ENCODE results near the gene AGRN.
"Not testable (repeated sequence)": the region's sequence is repeated elsewhere in the genome, so short reads cannot be mapped to it uniquely, and the experiment has no call there.

AGRN gene

DNA sequence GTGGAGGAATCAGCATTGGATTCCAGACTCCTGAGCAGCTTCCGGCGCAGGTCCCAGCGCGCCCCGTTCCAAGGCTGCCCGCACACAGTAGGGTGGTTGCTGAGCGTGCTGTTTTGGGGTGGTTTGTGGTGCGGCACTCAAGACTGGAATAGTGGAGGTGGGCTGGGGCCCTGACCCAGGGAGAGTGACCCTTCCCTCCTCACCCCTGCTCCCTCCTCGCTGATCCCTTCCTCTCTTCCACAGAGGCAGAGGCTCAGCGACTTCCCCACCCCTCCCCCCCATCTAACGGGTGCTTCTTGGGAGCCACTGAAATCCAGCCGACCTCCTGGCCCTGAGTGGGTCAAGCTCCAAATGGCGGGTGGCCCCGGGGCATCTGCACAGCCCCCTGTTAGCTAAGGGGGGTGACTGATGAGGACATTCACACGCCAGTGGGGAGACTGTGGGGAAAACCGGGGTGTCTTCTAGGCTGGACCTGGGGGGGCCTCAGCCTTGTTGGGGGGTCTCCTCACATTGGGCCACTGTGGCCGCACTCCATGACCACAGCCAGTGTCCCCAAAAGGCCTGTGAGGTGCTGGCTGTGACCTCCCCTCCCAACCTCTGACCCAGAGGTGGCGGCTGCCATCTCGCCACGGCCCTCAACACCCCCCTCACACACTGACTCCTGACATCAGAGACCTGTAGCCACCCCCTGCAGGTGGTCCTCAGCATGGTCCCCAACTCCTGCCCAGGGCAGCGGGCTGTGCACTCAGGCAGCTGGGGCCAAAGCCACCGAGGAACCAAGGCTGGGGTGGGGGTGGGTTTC, 16.1 kb upstream of the AGRN start:
- DNase-seq, result no peak

DNA sequence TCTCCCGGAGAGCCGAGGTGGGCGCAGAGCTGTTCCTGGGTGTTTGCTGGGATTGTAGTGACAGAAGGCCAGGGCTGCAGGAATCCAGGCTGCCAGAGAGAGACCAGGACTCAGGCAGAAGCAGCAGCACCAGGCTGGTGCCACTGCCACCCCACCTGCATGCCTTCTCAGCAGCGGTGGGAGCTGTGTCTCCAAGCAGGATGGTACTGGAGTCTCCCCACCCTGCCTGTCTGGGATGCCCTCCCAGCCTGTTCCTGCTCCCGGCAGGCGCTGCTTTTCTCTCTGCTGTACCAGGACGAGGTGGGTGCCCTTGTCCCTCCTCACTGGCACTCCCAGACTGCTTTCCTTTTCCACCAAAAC, 15.5 kb upstream of the AGRN start:
- no peak for DNase-seq

DNA sequence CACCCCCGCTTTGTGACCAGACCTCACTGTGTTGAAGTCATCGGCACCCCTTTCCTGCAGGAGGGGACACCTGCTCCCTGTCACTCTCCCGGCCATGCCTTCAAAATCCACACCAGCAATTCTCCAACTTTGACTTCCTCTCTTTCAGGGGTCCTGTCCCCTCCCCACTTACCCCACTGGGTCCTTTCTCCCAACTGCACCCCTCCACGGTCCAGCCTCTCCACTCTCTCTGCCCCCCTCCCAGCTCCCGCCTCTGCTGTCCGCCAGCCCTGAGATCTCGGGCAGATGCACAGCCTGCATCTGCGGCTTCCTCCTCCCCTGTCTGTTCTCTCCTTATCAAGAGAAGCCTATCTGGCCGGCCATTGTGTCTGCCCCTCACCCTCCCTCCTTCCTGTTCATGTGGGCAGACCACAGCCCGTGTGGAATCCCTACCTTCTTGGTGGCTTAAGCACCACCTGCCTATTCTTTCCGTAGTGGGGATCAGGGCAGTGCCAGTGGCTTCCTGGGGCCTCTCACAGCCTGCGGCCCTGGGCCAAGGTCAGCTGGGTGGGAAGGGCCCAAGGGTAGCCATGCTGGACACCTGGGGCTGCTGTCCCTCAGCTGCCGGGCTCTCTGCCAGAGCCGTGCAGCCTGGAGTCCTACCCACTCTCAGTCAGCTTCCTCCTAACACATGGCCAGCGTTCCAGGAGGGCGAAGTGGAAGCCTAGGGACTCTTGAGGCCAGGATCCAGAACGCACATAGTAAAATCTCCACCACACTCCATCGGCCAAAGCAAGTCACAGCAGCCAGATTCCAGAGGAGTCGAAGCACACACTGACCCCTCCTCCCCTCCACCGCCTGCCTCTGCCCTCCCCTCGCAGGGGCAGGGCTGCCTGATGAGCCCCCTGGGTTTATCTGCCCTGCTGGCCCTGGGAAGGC, 14.9 kb upstream of the AGRN start:
- no peak for DNase-seq

DNA sequence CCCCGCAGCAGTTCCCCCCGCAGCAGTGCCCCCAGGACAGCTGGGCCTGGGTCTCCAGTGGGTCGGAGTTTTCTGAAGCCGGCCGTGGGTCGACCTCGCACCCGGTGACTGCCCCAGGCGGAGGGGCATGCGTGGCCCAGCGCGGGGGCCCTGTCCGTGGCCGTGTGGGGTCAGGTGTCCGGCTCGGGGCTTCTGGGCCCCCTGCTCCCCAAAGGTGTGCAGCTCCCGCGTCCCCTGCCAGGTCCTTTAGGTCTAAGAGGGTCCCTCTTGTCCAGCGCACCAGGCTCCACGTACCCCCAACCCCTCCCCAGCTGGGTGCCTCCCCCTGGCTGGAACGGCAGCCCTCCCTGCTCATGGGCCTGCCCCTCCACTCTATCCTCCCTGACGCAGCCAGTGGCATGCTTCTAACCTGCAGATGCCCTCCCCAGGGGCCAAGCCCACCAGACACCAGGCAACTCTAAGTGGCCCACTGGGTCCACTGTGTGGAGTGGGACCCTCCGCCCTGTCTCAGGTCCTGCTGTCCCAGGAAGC, 14.1 kb upstream of the AGRN start:
- no peak for DNase-seq

DNA sequence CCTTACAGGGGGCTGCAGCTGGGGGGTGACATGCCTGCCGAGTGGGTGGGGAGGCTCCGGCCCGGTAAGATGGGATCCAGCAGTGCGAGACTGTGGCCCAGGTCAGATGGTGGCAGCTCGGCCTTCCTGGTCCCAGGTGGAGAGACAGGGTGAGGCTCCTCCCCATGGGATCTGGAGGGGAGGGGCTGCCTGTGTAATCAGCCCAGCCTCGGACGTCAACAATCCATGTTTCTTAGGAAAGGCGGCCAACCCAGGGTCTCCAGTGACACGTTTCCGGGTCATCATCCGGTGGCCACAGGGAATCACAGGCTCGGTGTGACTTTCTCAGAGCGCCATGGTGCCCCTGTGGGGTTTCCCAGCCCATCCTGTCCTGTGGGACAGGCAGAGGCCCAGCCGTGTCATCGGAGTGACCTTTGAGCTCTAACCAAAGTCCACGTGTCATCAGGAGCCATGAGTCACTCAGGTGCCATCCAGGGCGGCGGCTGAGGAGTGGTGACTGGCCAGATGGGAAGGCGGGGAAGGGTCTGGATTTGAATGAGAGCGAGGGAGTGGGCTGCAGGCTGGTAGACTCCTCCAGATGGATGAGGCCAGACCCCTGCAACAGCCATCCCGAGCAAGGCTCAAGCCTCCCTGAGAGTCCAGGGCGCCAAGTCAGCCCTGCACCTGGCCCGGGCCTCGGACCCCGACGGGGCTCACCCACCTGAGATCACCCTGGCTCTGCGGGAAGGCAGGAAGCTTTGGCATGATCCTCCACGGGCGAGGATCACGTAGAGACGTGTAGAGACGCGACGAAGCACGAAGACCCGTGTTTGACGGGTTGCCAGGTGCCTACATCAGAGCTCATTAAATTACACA, 13.4 kb upstream of the AGRN start:
- DNase-seq, result no peak

DNA sequence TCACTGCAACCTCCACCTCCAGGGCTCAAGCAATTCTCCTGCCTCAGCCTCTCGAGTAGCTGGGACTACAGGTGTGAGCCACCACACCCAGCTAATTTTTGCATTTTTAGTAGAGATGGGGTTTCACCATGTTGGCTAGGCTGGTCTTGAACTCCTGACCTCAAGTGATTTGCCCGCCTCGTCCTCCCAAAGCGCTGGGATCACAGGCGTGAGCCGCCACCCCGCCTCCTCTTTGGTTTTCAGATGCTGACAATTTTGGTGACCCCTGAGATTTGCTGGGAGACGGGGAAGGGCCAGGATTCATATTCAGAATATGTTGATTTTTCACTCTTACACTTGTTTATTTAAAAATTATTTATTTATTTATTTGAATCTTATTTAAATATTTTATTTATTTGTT, 9.8 kb upstream of the AGRN start:
- DNase-seq, result not testable (repeated sequence)

DNA sequence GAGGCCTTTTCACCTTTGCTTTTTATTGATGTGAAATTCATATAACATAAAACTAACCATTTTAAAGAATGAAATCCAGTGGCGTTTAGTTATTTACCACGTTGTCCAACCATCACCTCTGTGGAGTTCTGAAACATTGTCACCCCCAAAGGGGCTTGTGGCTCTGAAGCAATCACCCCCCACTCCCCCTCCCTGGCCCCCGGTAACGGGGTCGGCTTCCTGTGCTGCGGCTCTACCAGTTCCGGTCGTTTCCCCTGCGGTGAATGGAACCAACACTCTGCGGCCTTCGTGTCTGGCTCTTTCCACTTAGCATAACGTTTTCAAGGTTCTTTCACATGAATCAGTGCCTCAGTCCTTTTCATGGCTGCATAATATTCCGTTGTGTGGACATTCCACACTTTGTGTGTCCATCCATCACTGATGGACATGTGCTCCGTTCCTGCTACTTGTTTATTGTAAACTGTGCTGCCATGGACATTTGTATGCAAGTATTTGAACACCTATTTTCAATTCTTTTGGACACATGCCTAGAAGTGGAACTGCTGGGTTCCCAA, 8.4 kb upstream of the AGRN start:
- DNase-seq, result no peak

DNA sequence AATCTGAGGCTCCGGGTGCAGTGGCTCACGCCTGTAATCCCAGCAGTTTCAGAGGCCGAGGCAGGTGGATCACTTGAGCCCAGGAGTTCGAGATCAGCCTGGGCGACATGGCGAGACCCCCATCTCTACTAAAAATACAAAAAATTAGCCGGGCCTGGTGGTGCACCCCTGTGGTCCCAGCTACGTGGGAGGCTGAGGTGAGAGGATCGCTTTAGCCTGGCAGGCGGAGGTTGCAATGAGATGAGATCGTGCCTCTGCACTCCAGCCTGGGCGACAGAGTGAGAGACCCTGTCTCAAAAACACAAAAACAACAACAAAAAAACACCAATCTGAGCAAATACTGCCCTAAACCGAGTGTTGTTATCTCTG, 7.2 kb upstream of the AGRN start:
- DNase-seq, result not testable (repeated sequence)

DNA sequence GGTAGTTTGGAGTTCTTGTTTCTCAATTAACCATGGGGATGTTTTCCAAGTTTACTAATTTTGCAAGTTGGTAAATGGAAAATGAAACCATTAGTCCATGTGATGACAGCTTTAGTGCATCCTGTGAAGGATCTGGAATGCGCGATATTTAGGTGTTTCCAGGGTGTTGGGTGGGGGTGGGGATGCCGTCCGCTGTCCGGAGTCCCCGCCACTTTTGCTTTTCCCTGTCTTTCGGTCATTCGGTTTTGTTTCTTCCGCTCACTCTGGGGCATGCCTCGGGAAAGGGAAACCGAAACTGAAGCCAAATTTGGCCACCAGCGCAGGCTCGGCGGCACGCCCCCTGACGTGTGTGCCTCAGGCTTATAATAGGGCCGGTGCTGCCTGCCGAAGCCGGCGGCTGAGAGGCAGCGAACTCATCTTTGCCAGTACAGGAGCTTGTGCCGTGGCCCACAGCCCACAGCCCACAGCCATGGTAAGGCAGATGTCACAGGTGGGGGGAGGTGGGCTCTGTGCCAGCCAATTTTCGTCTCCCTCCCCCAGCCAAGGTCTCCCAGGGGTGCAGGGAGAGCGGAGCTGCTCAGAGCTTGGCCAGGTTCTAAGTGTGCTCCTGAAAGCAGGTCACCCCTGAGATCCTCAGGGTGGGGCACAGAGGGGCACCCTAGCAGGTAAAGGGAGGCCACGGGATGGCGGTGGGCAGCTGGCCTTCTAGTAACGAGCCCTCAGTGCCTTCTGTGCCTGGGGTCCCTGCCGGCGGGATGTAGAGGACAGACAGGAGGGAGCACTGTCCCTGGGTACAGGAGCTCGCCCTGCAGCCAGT, 6.6 kb upstream of the AGRN start, which contains the start of gene ISG15:
Gene ISG15, plus strand, starts transcription at position 393 of the 817 bp plus-strand sequence. Its CDS starts 77 bp downstream, at position 470.
- DNase-seq, result peak; percentile 84

DNA sequence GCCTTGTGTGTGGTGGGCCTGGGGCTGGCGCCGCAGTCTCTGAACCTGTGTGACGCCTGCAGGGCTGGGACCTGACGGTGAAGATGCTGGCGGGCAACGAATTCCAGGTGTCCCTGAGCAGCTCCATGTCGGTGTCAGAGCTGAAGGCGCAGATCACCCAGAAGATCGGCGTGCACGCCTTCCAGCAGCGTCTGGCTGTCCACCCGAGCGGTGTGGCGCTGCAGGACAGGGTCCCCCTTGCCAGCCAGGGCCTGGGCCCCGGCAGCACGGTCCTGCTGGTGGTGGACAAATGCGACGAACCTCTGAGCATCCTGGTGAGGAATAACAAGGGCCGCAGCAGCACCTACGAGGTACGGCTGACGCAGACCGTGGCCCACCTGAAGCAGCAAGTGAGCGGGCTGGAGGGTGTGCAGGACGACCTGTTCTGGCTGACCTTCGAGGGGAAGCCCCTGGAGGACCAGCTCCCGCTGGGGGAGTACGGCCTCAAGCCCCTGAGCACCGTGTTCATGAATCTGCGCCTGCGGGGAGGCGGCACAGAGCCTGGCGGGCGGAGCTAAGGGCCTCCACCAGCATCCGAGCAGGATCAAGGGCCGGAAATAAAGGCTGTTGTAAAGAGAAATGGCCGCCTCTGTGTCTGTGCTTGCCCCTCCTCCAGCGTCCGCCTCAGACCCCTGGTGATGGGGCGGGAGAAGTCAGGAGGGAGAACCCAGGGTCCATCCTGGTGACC, 5.8 kb upstream of the AGRN start:
- DNase-seq, result peak; percentile 33

DNA sequence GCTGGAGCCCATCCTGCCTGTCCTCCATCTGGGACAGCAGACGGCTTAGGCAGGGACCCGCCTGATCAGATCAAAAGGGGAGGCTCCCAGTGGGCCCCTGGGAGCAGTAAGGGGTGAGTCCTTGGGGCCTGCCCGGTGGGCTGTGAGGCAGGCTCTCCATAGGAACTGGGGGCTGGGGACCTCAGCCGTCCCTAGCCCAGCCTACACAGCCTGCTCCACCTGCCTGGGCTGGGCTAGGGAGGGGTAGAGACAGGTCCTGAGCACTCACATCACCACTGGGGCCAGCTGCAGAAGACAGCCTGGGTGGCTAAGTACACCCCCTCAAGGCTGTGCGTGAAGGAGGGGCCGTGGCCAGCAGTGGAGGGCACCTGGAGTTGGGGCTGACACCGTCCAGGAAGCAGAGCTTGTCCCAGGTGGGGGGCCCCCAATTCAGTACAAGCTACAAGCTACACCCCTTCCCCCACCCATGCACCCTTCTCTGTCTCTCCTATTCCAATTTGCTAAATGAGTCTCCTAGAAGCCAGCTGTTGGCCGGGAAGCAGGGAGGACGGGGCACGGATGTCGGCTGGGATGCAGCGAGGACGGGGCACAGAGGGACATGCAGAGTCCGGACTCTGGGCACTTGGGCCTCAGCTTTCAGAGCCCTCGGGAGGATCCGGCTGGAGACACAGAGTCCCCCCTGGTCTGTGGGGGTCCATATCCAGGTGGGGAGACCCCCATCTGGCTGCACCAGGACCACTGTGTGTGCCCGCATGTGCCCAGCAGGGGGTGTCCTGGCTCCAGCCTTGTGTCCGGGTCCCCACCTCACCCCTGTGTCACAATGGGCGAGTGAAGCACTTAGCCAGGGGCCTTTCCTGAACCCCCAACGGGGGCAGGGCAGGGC, 4.9 kb upstream of the AGRN start:
- no peak for DNase-seq

DNA sequence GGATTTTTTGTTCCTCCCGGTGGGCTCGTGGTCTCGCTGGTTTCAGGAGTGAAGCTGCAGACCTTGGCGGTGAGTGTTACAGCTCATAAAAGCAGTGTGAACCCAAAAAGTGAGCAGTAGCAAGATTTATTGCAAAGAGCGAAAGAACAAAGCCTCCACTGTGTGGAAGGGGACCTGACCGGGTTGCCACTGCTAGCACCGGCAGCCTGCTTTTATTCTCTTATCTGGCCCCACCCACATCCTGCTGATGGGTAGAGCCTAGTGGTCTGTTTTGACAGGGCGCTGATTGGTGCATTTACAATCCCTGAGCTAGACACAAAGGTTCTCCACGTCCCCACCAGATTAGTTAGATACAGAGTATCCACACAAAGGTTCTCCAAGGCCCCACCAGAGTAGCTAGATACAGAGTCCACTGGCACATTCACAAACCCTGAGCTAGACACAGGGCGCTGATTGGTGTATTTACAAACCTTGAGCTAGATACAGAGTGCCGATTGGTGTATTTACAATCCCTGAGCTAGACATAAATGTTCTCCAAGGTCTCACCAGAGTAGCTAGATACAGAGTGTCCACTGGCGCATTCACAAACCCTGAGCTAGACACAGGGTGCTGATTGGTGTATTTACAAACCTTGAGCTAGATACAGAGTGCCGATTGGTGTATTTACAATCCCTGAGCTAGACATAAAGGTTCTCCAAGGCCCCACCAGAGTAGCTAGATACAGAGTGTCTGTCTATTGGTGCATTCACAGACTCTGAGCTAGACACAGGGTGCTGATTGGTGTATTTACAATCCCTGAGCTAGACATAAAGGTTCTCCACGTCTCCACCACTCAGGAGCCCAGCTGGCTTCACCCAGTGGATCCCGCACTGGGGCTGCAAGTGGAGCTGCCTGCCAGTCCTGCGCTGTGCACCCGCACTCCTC, 2.3 kb upstream of the AGRN start:
- DNase-seq, result not testable (repeated sequence)

DNA sequence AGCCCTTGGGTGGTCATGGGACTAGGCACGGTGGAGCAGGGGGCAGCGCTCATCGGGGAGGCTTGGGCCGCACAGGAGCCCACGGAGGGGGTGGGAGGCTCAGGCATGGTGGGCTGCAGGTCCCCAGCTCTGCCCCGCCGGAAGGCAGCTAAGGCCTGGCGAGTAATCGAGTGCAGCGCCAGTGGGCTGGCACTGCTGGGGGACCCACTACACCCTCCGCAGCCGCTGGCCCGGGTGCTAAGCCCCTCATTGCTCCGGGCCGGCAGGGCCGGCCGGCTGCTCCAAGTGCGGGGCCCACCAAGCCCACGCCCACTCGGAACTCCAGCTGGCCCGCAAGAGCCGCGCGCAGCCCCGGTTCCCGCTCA, 1.6 kb upstream of the AGRN start:
- DNase-seq, result not testable (repeated sequence)

DNA sequence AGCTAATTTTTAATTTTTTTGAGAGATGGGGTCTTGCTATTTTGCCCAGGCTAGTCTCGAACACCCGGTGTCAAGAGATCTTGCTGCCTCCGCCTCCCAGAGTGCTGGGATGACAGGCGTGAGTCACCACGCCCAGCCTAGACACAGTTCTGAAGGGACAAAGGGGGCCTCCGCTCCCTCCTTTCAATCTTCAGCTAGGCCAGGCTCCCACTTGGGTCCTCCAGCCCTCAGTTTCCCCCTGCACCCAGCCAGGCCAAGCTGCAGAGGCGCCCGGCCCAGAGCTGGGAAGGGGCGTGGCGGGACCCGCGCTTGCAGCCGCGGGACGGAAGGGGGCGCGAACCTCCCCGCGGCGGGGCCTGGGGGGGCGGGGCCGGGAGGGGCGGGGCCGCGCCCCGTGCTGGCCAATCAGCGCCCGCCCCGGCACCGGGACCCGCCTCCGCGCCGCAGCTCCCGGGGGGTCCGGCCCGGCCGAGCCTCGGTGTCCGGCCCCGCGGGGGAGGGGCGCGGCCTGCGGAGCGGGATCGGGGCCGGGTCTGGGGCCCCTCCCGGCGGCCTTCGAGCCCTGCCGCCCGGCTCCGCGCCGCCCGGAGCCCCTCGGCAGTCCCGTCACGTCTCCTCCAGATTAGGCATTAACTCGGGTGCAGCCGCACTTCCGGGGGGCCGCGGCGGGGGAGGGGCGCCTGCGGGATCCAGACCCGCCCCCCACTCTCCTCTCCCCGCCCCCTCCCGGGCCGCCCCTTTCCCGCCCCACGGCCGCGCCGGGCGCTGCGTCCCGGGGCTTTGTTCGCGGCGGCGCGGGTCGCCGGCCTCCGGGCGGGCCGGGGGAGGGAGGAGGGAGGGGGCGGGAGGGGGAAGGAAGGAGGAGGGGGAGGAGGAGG, 559 bp upstream of the AGRN start:
- DNase-seq, result peak; percentile 70

DNA sequence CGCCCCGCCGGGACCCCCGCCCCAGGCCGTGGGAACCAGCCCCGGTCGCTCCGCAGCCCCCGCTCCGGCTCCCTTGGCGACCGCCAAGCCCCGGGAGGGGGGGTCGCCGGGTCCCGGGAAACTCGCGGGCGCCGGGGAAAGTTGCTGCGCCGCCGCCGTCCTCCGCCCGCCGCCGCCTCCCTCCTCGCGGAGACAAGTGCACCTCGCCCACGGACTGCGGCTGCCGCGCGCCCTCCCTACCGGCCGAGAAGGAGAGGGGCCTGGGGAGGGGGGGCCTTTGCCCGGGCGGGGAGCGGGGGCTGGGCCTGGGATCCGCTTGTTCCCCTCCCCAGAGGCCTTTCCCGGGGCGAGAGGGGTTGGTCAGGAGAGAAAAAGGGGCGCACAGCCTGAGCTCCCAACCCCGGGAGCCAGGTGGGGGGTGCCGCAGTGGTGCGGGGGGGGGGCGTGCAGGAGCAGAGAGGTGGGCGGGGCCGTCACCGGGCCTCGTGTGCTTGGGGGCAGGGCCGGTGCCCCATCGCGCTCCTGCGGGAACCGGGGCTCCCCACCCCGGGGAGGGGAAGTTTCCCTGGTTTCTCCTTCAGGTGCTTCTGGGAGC, 592 bp downstream of the AGRN start:
- DNase-seq, result no peak

DNA sequence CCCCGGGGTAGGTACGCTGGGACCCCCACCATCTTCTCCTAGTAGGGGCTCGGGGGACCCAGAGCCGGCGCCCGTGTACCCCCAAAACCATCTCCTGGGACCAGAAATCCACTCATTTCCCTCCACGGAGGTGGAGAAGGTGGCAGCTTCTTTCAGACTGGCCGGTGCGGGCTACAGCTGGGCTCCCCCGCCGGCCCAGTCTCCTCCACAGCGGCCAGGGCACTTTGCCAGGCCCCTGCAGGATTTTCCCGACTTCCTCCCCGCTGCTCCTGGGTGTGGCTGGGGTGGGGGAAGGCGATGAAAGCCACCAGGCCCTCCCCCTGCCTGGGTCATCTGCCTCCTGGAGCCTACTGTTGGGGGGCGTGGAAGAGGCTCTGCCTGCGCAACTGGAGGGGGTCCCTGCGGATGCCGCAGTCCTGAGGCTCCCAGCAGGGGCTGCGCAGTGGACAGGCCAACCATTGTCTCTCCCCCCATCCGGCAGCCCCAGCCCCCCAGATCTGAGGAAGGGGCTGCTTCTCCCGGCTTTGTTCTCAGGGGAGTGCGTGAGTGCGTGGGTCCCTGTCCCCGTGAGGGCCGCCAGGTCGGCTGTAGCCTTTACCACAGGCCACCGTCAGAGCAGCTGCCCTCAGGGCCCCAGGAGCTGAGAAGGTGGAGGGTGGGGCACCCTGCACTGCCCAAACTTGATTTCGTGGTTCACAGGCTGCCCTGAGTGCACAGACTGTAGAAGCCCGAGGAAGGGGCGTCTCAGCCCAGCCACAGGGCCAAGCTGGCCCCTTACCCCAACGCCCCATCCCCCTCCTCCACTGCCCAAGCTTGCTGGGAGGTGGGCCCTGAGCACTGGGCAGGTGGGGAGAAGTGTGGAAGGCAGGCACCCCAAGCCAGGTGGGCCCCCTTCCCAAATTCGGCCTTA, 1.3 kb downstream of the AGRN start:
- no peak for DNase-seq

All from activated effector memory CD4-positive, alpha-beta T cell treated with Interleukin-2 at 50 U/mL for 16 hours (primary cell).